ENCODE measurements around the gene PLEKHG4B.
"Not testable (repeated sequence)": the region's sequence is repeated elsewhere in the genome, so short reads cannot be mapped to it uniquely, and the experiment has no call there.

The PLEKHG4B gene

GRCh38 chr5:195401-196160 is 103.6 kb downstream of the PLEKHG4B start:
- no peak overlapping the region for H3K4me3 ChIP-seq (ENCODE audit: low read depth, low read length)
- in situ Hi-C loops (cut with HindIII; ENCODE audit: low sequenced_read_pairs): no loop called here
- DNase-seq (ENCODE audit: low read depth): no peak
- TF ChIP-seq, protein P1, sequence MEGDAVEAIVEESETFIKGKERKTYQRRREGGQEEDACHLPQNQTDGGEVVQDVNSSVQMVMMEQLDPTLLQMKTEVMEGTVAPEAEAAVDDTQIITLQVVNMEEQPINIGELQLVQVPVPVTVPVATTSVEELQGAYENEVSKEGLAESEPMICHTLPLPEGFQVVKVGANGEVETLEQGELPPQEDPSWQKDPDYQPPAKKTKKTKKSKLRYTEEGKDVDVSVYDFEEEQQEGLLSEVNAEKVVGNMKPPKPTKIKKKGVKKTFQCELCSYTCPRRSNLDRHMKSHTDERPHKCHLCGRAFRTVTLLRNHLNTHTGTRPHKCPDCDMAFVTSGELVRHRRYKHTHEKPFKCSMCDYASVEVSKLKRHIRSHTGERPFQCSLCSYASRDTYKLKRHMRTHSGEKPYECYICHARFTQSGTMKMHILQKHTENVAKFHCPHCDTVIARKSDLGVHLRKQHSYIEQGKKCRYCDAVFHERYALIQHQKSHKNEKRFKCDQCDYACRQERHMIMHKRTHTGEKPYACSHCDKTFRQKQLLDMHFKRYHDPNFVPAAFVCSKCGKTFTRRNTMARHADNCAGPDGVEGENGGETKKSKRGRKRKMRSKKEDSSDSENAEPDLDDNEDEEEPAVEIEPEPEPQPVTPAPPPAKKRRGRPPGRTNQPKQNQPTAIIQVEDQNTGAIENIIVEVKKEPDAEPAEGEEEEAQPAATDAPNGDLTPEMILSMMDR (IDR thresholded peaks at IDR 0.05; ENCODE audit: low read depth, low read length, missing control alignments): peak; percentile 10

- no peak overlapping the region for H3K4me3 ChIP-seq (ENCODE audit: low read depth, low read length)
- TF ChIP-seq, protein P1 (IDR thresholded peaks at IDR 0.05; ENCODE audit: low read depth, low read length, missing control alignments): no peak
- in situ Hi-C loops (cut with HindIII; ENCODE audit: low sequenced_read_pairs): no loop called here
- no peak for DNase-seq (ENCODE audit: low read depth)
Measured at GRCh38 chr5:196350-196749, 104.4 kb downstream of the PLEKHG4B start.

DNA sequence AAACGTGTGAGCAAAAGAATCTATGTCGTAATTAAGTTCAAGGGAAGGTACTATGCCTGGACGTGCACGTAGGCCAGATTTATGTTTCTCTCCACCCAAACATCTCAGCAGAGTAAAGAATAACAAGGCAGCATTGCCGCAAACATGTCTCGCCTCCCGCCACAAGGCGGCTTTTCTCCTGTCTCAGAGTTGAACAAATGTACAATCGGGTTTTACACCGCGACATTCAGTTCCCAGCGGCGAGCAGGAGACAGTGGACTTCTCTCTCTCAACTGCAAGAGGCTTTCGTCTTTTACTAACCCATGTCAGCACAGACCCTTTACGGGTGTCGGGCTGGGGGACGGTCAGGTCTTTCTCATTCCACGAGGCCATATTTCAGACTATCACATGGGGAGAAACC is 105.1 kb downstream of the PLEKHG4B start:
- DNase-seq (ENCODE audit: low read depth); in situ Hi-C loops (cut with HindIII; ENCODE audit: low sequenced_read_pairs); H3K4me3 ChIP-seq (ENCODE audit: low read depth, low read length): not testable (repeated sequence)
- TF ChIP-seq, protein P1 (IDR thresholded peaks at IDR 0.05; ENCODE audit: low read depth, low read length, missing control alignments): peak; percentile 42

GRCh38 chr5:197892-198489 is 106.0 kb downstream of the PLEKHG4B start:
- in situ Hi-C loops (cut with HindIII; ENCODE audit: low sequenced_read_pairs): no loop called here
- no peak overlapping the region for H3K4me3 ChIP-seq (ENCODE audit: low read depth, low read length)
- TF ChIP-seq, protein P1 (IDR thresholded peaks at IDR 0.05; ENCODE audit: low read depth, low read length, missing control alignments): no peak
- no peak for DNase-seq (ENCODE audit: low read depth)

DNA sequence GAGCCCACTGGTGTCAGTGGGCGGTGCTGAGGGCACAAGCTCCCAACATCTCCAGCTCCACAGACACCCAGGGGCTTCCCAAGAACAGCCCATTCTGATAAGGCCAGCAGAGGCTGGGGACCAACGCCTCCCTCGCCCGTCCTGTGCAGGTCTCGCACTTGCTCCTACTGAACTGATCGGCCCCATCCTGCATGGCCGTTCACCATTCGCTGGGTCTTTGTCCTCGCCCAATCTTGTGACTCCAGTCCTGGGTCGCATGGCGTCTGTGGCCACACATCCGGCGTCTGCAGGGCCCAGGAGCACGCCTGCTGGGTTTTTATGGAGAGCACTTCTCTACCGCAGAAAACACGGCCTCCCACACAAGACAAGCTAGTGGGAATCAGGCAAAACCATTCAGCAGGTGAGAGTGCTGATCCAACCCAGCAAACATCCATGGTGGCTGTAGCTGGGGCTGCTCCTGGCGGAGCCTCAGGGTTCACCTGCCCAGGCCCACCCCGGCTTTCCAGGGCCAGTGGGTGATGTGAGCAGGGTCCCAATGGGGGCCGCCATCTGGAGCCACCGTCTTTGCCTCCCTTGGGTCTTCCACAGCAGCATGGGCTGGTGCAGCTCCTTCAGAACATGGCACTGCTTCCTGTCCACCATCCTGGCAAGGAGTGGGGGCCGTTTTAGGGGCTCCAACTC is 106.7 kb downstream of the PLEKHG4B start:
- in situ Hi-C loops (cut with HindIII; ENCODE audit: low sequenced_read_pairs): no loop called here
- no peak overlapping the region for H3K4me3 ChIP-seq (ENCODE audit: low read depth, low read length)
- DNase-seq (ENCODE audit: low read depth): no peak
- TF ChIP-seq, protein P1 (IDR thresholded peaks at IDR 0.05; ENCODE audit: low read depth, low read length, missing control alignments): no peak

GRCh38 chr5:199197-199949 is 107.4 kb downstream of the PLEKHG4B start:
- TF ChIP-seq, protein P1 (IDR thresholded peaks at IDR 0.05; ENCODE audit: low read depth, low read length, missing control alignments): no peak
- in situ Hi-C loops (cut with HindIII; ENCODE audit: low sequenced_read_pairs): no loop called here
- H3K4me3 ChIP-seq (ENCODE audit: low read depth, low read length): no peak overlapping the region
- DNase-seq (ENCODE audit: low read depth): no peak

Data from astrocyte of the cerebellum (primary cell).